Activated CD8-positive, alpha-beta memory T cell treated with anti-CD3 and anti-CD28 coated beads, Interleukin-2, amount 50 U/mL, for 48 hours (primary cell): ENCODE data around the gene GRK5.
A peak's percentile ranks its signal among the peaks of the same experiment; 100 is the strongest.
"Not testable (repeated sequence)": the region's sequence is repeated elsewhere in the genome, so short reads cannot be mapped to it uniquely, and the experiment has no call there.

Source experiments
- DNase-seq: peaks from one replicate; pipeline ENCODE4 v3.0.0-alpha.2; 2020

Gene GRK5

DNA sequence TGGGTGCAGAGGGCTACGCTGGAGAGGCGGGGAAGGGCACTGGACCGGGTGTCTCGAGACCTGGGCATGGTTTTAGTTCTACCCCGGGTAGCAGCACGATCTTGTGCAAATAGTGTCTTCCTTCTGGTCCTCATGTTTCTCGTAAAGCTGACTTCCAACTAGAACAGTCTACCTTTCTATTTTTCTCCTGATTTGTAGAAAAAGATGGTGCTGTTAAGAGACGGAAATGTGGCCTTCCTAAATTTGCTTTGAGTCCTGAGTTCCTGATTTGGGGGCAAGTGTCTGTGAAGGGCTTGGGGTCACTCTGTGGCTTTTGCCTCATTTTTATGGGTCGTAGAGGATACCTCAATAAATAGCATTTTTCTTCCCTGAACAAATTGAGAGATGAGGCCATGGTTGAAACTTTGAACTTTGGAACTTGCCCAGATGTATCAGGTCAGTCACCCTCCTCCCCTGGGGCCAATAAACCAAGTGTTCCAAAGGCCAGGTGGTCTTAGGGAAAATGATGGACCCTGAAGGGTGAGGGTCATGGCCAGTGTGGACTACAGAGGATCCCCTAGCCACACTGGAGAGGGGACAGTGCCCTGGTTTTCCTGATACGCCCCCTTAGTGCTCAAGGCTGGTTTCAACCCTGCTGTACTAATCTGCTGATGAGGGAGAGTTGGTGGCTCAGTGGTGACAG lies 45.2 kb downstream of the GRK5 start:
- no peak for DNase-seq

DNA sequence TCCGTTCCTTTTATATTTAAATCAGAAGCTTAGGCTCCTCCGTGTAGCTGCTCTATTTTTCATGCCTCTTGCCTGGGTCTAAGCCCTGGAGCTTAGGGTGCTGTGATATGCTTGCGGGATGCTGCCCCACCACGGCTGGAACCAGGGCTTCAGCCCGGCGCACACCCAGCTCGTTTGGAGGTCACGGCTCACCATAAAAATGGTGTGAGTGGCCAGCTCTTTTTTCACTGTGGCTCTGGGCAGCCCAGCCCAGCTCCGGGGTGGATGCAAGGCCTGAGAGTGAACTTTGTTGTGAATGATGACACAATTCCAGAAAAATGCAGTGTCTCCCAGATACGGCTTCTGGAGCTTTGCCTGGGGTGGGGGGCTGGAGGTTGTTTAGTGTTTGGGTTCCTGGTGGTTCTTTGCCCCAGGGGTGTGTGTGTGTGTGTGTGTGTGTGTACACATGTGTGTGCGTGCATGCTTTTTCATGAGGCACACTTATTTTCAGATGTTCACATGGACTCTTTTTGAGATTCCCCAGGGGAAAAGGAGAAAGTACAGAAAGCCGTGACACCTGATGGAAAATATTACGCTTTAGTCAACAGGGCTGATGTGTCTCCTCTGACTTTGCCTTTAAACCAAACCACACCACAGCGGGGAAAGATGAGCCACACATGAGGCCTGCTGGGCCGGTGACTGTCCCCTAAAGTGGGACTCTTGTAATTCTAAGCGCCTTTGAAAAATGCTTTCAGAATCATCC lies 46.2 kb downstream of the GRK5 start:
- DNase-seq, result peak; percentile 71

- no peak for DNase-seq
These were observed 47.0 kb downstream of the GRK5 start for GRCh38 chr10:119254335-119254734.

DNA sequence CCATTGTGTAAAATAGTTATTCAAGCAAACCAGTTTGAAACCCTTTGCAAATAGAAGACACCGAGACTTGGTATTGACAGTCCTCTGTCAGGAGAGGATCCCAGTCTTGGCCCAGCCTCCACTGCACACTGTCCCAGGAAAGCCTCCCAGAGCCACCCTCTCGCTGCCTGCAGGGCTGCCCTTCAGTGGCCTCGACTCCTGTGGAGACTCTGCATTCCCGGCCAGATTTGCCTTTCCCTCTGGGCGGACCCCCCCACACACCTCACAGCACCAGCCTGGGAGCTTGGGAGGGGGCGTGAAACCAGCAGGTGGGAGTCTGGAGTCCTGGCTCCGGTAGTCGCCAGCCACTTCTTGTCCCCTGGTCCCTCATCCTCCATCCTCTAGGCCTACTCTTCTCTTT lies 48.7 kb downstream of the GRK5 start:
- DNase-seq, result no peak

GRCh38 chr10:119256897-119257296 lies 49.5 kb downstream of the GRK5 start:
- DNase-seq, result no peak

DNA sequence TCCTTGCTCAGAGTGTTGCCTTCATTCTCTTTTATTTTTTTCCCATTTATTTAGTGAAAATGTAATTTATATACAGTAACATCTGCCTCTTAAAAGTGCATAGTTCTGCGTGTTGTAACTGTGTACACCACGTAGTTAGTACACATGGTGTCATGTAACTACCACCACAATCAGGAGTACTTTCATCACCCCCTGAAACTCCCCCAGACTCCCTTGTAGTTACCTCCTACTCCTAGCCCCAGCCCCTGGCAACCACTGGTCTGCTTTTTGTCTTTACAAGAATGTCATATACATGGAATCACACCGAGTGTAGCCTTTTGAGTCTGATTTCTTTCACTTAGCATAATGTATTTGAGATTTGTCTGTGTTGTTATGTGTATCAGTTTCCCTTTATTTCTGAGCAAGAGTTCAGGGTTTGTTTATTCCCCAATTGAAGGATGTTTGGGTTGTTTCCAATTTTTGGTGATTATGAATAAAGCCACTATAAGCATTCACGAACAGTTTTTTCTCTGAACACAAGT lies 50.6 kb downstream of the GRK5 start:
- DNase-seq, result no peak

DNA sequence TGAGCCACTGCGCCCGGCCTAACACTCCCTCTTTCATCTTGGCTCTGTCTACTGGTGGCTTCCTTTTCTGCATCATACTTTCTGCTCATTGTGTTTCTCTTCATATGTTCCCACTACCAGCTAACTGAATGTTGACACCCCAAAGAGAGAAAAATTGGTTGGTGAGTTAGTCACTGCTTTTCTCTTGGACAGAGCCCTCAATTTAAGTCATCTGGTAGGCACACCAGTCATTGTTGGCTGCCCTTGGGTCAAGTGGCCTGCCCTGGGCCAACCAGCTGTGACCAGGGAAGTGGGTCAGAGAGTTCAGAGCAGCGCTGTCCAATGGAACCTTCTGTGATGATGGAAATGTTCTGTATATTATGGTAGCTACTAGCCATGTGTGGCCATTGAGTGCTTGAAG lies 52.0 kb downstream of the GRK5 start:
- no peak for DNase-seq

- DNase-seq, result not testable (repeated sequence)
These were observed 53.6 kb downstream of the GRK5 start for GRCh38 chr10:119261016-119261415.

DNA sequence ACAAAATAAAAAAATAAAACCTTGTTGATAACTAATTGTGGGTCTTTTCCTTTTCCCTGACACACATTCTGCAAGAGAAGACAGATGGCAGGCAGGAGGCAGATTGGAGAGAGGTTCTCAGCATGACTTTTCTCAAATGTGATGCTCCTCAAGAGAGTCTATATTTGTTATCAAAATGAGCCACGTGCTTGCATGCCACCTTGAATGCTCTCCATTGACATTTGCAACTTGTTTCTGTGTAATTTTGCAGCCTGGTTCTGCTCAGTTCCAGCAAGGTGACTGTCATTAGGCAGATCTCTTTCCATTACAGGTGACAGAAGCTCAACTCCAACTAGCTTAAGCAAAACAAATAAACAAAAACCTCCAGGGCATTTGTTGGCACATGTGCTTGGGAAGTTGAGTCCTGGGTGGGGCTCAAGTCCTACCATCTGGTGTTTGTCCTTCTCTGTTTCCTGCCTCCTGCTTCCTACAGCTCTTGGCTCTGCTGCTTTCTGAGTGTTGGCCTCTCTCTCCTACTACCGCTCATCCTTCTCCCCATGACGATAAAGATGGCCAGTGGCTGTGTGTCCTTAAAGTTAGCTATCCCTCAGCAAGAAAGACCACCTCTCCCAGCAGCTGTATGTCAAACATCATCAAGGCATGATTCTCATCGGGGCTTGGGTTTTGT lies 56.7 kb downstream of the GRK5 start:
- DNase-seq, result no peak

DNA sequence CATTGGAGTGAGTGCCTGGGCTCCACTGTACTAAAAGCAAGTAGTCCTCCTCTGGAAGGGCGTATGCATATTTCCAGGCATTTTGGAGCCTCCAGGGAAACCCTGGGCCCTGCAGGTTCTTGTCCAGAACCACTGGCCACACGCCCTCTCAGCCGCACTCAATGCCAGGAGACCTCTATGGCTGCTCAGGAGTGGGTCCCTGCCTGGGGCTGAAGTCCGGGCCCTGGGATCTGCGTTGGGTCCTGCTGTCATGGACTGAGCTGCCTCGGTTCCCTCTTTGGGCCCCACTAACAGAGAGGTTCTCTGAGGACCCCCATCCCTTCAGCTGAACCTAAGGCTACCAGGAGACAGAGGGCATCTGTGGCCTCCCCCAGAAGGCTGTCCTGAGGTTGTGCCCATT lies 58.3 kb downstream of the GRK5 start:
- DNase-seq, result no peak

DNA sequence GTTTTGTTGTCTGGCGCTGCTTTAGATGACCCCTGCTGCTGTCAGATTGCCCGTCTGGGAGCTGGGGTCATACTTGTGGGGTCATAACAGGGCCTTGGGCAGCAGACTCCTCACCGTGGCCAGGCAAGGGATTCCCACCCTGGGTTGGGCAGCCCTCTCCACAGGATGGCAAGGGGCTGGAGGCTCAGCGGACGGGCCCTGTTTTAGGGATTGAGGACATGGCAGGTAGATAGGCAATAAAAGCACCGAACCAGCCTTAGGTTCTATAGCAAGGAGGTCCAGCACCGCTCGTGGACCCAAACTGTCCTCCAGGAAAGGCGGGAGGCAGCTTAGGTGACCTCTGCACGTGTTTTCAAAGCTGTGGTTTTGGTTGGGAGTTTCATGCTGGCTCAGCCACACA lies 60.0 kb downstream of the GRK5 start:
- DNase-seq, result no peak

DNA sequence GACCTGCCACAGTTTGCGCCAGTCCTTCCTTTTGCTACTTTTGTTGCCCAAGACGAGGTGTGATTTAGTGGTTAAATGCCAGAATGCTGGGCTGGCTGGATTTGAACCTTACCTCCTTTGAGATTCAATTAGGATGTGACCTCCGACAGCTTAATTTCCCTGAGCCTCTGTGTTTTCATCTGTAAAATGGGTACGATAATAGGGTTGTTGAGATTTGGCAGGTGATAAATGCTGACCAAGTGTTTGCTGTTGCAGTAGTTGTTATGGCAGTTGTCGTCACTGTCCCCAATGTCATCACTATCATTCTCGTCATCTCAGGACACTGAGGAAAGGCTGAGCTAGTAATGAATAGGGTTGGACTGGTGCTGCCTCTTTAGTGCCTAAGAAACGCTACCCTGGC lies 61.1 kb downstream of the GRK5 start:
- DNase-seq, result no peak

GRCh38 chr10:119268871-119269506 lies 61.6 kb downstream of the GRK5 start:
- peak; percentile 76 for DNase-seq

DNA sequence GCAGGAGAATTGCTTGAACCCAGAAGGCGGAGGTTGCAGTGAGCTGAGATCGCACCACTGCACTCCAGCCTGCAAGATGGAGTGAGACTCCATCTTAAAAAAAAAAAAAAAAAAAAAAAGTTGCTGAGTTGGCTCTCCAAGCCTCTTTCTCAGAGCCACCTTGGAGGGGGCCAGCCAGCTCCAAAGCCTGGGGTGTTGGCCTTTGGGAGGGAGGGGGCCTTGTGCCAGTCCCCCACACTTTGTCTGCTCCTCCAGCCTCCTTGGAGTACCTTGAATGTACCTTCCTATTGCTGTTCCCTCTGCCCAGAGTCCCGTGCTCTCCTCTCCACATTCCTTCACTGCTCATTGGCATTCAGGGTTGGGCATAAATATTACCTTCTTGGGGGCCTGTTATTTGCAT lies 62.4 kb downstream of the GRK5 start:
- DNase-seq, result no peak

DNA sequence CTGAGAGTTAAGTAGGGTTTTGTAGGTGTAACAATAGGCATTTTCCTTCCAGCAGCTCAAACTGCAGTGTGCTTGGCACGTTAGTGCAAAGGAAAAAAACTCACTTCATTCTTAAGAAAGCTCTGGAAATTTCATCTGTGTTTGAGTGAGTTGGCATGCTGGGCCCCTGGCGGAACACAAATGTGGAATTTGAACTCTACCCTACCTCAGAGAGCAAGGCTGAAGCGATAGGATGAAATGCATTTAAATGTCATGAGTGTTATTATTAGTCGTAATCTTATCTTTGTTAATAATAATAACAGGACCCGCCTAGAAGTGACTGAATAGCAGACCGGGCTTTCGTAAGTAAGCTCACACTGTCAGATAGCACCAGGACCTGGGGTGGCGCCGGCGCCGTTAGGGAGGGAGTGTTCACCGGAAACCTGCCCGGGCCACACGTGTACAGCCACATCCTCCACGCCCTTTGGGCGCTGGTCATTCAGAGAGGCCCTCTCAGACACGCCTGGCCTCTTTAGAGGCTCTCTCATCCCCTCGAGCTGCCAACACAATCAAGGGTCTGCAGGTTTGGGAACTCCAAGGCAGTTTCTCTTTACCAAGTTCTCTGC lies 63.5 kb downstream of the GRK5 start:
- DNase-seq, result peak; percentile 74

- DNase-seq, result not testable (repeated sequence)
These were observed 65.0 kb downstream of the GRK5 start for GRCh38 chr10:119272338-119272734.

- DNase-seq, result no peak
These were observed 65.4 kb downstream of the GRK5 start for GRCh38 chr10:119272736-119273135.

DNA sequence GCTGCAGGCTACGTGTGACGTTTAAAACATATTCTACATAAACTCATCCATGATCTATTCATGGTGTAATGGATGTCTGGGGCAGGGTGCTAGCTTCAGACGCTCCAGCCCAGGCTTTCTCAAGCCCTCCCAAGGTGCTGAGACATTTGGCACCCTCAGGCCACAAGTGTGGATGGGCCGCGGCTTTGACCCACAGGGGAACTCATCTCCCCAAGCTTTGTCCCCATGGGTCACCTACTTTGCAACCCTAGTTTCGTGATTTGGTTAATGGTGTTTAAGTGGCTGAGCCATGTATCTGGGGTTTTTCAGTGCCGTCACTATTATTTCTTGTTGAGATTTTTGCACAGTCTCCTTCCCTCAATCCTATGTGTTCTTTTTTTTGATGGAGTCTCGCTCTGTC lies 66.0 kb downstream of the GRK5 start:
- no peak for DNase-seq

GRCh38 chr10:119274519-119275045 lies 67.2 kb downstream of the GRK5 start:
- DNase-seq, result no peak

GRCh38 chr10:119275085-119275484 lies 67.7 kb downstream of the GRK5 start:
- no peak for DNase-seq

- DNase-seq, result not testable (repeated sequence)
These were observed 68.8 kb downstream of the GRK5 start for GRCh38 chr10:119276194-119276593.

DNA sequence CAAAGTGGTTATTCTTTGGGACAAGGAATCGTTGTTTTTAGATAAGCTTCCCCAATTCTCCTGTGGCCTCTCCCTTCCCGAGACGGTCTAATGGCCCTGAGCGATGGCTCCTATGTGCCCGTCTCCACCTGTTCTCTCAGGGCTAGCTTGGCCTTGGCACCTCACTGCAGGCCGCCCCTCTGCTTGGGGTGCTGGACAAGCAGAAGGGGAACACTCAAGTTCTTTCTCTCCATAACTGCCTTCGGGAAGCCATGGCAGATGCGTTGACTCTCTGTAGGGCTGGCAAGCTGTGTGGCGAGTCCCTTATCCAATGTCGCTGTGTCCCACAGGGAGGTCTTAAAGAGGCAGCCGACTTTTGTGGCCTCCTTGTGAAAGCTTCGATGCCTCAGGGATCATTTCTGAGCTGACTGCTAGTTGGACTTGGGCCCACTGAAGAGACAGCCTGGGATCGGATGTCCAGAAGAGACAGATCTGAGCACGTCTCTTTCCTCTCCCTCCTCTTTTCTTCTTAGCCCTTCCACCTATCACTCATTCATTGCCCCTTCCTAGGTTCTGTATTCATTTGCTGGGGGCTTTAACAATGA lies 70.8 kb downstream of the GRK5 start:
- DNase-seq, result no peak
